G401.6 (cell line): ENCODE results near the gene WDR62.

Source experiments
- FAIRE-seq: peaks from 2 replicates; lab custom pipeline; 2012; peaks lifted over from hg19 to GRCh38; lab: Jason Lieb, UNC

The WDR62 gene

GRCh38 chr19:36054733-36055686, at the start of gene WDR62:
Gene WDR62 (plus strand): TSS chr19:36054897. CDS start chr19:36054972, 75 bp downstream.
- FAIRE-seq: no peak

GRCh38 chr19:36006955-36007354, 47.7 kb upstream of the WDR62 start:
- no peak for FAIRE-seq

DNA sequence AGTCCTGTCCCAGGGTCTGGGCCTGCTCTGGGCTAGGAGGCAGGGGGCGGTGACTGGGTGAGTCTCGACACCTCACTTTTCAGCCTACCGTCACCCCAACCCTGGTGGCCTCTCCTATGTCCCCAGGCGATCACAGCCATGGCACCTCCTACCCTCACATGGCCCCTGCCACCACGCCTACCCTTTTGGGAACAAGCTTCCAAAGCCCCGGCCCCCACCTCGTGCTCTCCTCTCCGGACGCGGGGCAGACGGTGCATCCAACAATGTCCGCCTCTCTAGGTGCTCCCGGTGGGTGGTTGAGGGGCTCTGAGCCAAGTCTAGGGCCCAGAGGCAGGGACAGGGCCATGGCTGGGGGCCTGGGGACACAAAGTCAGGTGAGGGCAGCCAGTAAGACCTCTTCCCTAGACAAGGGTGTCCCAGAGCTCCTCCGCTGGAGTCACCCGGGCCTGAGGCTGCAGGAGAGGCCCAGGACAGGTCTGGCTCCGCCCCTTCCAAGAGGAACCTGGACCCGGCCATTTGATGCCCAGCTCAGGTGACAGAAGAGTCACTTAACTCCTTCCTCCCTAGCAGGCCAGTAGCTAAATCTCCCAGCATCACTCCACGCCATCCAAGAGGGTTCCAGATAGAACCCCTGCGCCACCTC, 46.2 kb upstream of the WDR62 start, which contains the start of gene SYNE4:
TSS of gene SYNE4 (minus strand) at position 478 of the 643 bp plus-strand sequence. CDS start at position 346, 132 bp downstream.
- no peak for FAIRE-seq

- FAIRE-seq: no peak
Measured at GRCh38 chr19:36009220-36009619, 45.5 kb upstream of the WDR62 start.

DNA sequence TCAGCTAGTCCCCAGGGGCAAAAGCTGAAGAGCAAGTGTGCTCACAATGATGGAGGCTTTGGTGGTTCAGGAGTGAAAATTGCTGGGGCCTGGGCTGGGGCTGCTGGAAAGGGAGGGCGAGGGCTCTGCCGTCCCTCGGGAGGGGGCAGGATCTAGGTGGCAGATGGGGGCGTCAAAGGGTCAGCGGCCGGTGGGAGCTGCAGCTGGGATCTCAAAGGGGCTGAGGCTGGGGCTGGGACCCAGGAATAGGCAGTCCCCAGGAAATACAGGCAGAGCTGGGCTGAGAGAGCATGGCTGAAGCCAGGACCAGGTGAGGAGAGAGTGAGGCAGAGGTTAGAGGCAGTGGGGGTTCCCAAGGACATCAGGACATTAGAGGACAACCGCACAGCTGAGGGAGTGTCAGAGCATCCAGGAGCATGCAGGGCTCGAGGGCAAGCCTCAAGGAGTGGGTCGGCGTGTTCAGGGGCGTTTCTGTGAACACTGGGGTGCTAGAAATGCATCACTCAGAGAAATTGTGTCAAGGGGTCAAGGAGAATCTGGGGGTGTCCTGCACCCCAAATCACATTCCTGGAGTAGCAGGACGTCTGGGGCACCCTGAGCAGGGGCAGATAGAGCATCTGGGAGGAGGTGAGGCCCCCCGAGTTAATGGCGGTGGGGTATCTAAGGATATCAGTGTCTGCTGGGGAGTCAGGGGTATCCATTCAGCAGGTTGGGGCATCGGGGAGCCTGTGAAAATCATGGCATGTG, 44.9 kb upstream of the WDR62 start:
- FAIRE-seq: no peak

GRCh38 chr19:36010402-36010801, 44.3 kb upstream of the WDR62 start:
- FAIRE-seq: no peak

- no peak for FAIRE-seq
Measured at GRCh38 chr19:36013280-36014011, 41.3 kb upstream of the WDR62 start.

GRCh38 chr19:36014012-36014924, 40.4 kb upstream of the WDR62 start, which contains the start of gene ALKBH6:
Gene ALKBH6 (minus strand): TSS chr19:36014213. CDS start chr19:36013397, 816 bp downstream.
- FAIRE-seq: peak; percentile 100

GRCh38 chr19:36019061-36019670, 35.5 kb upstream of the WDR62 start:
- no peak for FAIRE-seq

- FAIRE-seq: no peak
Measured at GRCh38 chr19:36023432-36023831, 31.3 kb upstream of the WDR62 start.

GRCh38 chr19:36025541-36025940, 29.2 kb upstream of the WDR62 start:
- FAIRE-seq: no peak

DNA sequence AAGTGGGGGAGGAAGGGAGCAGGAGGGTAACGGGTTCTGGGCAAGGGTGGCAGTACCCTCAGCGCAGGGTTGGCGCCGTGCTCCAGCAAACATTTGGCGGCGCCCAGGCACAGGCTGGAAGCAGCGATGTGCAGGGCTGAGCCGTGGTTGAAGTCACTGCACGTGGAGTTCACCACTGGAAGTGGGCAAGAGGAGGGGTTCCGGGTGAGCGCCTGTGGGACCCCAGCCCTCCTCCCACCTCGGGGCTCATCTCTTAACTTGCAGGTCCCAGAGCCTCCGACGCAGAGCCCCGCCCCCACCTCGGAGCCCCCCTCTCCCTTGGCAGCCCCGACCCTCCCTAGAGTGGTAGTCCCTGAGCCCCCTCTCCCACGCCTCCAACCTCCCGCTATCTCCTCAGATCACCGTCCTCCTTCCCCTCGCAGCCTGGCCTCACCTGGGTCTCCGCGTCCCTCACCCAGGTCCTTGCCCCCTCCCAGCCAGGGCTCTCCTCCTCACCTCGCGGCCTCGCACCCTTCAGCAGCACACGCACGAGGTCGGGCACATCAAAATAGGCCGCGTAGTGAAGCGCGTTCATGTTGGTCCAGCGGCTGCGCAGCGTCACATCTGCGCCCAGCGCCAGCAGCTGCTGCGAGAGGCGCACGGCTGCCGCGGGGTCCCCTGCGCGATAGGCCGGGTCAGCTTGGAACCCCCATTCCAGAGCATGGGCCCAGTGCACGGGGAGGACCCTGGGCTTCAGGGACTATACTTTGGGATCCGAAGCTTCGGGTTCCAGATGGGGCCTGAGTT, 28.4 kb upstream of the WDR62 start:
- no peak for FAIRE-seq

GRCh38 chr19:36027696-36028095, 27.0 kb upstream of the WDR62 start:
- FAIRE-seq: no peak

- FAIRE-seq: no peak
Measured at GRCh38 chr19:36028313-36029041, 26.2 kb upstream of the WDR62 start.

GRCh38 chr19:36030264-36031148, 24.2 kb upstream of the WDR62 start:
- no peak for FAIRE-seq

GRCh38 chr19:36031308-36031707, 23.4 kb upstream of the WDR62 start:
- no peak for FAIRE-seq

DNA sequence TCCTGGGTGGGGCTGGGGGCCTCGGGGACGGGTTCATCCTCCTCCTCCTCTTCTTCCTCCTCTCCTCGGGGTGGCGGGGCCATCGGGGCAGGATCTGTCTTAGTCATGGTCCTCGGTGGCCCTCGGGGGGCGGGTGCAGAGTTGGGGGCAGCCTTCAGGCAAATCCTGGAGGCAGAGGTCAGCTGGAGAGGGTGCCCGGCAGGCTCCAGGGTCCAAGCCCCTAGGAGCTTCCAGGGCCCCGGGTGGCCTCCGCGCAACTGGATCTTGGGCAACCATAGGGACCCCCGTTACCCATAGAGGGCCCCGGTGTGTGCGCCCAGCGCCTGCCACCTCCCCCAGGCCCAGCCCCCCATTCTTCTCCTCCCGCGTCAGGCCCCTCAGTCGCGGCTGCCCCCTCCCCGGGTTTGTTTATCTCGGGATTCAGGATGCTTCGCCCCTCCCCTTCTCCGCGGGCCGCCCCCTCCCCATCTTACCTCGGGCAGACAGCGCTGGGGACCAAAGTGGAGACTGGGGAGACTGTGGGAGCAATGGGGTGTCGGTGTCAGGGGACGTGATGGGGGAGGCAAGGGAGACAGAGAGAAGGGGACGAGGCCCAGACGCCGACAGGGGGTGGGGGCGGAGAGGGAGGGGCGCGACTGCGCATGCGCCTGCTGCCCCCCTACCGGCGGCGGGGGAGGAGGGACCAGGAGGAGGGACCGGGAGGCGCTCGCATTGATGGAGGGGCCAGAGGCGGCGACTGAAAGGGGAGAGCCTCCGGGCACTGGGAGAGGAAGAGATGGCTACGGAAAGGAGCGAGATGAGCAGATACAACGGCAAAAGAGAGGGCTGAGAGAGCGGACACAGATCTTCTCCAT, 22.2 kb upstream of the WDR62 start, which contains the start of gene CLIP3:
TSS of gene CLIP3 (minus strand) at position 623 of the 854 bp plus-strand sequence. CDS start at position 107, 516 bp downstream.
- FAIRE-seq: no peak
